Omental fat pad (tissue), 4 donors: ENCODE data around the gene CDK14. TPM values are rescaled to one million over a fixed set of nuclear protein-coding genes. Genes with fewer than 3 reads are reported as not detected.

Experiments
- ATAC-seq: fragments of 150-250 bp; one replicate; pipeline ENCODE4 v1.9.1; 2016; ENCODE audit warnings: mild to moderate bottlenecking, moderate library complexity; ENCODE audit not compliant: low FRiP score
- DNase-seq: peaks from one replicate; pipeline ENCODE4 v3.0.0-alpha.2; 2019; ENCODE audit warnings: low spot score
- total RNA-seq, 4 donors: library from RNA; depleted of rRNA; stranded (reverse); fragments of >200 nt; gene quantifications; one replicate each; pipeline ENCODE4 v1.1.0, GENCODE V29; 2016
- TF ChIP-seq, protein P1 (sequence below), 3 donors: fragments of 450-650 bp; IDR thresholded peaks; one replicate each; pipeline ENCODE4 v1.5.1; 2016 to 2017; ENCODE audit warnings: antibody characterized with exemption in 3 of 3, mild to moderate bottlenecking in 3 of 3, moderate library complexity in 2 of 3

Gene CDK14
- total RNA-seq, 4 donors from 2014 or later: 25.2 to 40.3 (median 30.8) TPM

DNA sequence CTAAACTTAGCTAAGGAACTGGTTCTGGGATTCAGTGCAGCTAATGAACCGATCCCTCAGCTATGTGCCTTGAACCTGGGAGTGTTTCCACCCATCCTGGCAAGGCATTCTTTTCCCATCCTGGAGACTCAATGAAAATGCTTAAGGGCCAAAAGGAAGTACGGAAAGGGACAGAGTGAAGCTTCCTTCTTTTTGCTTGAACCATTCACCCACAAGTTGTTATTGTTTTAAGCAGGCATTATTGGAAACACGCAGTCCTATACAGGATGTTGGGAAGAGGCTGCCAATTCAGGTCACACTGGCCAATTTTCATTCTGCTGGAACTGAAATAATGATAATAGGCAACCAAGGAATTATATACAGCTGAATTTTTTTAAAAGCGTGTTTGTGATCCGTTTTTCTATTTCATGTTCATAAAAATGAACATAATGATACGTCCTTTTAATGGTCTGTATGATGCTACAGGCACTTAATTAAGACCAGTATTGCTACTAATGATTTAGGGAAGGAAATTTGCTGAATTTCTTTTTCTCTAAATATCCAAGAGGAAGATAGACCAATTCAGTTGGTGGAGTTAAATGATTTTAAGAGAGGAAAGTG lies 610.3 kb downstream of the CDK14 start:
- TF ChIP-seq, protein P1, sequence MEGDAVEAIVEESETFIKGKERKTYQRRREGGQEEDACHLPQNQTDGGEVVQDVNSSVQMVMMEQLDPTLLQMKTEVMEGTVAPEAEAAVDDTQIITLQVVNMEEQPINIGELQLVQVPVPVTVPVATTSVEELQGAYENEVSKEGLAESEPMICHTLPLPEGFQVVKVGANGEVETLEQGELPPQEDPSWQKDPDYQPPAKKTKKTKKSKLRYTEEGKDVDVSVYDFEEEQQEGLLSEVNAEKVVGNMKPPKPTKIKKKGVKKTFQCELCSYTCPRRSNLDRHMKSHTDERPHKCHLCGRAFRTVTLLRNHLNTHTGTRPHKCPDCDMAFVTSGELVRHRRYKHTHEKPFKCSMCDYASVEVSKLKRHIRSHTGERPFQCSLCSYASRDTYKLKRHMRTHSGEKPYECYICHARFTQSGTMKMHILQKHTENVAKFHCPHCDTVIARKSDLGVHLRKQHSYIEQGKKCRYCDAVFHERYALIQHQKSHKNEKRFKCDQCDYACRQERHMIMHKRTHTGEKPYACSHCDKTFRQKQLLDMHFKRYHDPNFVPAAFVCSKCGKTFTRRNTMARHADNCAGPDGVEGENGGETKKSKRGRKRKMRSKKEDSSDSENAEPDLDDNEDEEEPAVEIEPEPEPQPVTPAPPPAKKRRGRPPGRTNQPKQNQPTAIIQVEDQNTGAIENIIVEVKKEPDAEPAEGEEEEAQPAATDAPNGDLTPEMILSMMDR (IDR thresholded peaks at IDR 0.05): no peak

DNA sequence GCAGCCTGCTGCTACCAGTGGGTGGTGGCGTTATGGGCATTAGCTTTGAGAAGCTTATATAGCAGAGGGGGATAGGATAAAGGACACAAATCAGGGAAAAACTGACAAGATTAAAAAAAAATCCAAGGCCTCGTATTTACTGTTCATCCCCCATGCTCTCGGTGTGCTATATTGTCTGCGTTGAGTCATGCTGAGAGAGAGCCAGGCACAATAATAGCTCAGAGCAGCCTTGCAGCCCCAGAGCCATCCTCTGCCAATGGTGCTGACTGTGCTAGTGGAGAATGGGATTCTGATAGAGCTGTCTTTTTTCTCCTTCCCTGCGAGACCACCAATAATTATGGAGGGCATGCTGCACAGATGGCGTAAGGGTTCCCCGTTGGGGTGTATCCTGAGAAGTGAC lies 616.5 kb downstream of the CDK14 start:
- DNase-seq (no peak), ATAC-seq (no peak)
- TF ChIP-seq, protein P1 (IDR thresholded peaks at IDR 0.05): no peak

More for the DNA sequence above, 610.3 kb downstream of the CDK14 start:
- no peak for ATAC-seq
- no peak for DNase-seq

DNA sequence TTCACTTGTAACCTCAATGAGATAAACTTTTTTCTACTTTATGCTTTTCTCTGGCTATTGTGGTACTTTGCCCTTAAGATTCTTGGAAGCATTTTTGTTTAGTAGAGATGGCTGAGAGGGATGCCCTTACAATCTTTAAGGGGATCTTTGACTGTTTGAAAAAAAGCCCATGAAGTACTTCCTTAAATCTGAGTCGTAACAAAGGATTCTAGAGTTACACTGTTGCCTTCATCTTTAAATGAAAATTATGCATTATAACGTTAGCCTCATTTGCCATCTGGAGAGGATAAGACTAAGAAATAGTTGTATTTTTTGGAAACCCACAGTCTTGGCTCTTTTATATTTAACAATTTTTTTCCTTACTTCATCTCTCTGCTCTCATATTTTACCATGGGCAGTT lies 630.3 kb downstream of the CDK14 start:
- no peak for ATAC-seq
- TF ChIP-seq, protein P1 (IDR thresholded peaks at IDR 0.05): no peak
- no peak for DNase-seq

DNA sequence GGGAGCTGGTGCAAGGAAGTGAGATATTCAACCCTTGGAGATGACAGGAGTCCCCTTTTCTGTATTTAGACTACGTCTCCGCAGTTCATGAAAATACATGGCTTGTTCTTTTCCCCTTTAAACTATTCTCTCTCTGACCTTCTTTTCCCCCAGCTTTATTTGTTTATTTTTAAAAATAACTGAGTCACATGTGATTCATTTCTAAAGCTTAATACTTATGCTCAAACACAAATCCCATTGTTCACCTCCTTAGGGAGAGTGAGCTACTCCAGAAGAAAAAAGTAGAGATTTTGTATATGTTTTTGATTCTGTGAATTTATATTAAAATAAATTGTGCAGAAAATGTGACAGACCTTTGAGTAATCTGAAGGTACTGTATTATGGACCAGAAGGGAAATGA lies 632.2 kb downstream of the CDK14 start:
- TF ChIP-seq, protein P1 (IDR thresholded peaks at IDR 0.05): no peak
- DNase-seq: no peak
- ATAC-seq: no peak

DNA sequence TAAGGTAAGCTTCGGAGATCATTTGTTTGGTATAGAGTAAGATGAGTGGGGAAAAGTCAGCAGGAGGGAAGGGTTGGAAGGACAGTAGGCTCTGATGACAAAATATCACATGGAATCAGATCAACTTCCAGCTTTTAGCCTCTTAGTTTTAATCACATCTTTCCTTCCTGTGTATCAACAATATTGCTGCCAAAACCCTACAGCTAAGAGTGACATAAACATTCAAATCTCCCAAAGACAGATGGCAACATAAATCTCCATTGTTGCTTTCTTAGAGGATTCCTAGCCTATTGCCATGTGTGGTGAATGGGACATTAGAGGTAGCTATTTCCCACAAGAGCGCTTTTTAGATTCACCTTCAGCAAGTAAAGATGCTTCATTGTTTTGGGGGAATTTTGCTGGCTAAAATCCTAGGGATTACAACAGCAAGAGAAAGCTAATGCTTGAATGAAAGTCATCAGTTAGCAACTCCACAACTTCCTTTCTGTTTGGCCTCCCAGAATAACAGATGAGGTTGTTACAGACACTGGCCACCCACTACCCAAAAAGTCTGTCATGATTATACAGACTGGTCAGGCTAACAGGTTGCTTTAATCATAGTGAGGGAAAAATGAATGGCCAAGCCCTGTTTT lies 632.9 kb downstream of the CDK14 start:
- no peak for ATAC-seq
- DNase-seq: no peak
- TF ChIP-seq, protein P1 (IDR thresholded peaks at IDR 0.05): no peak

DNA sequence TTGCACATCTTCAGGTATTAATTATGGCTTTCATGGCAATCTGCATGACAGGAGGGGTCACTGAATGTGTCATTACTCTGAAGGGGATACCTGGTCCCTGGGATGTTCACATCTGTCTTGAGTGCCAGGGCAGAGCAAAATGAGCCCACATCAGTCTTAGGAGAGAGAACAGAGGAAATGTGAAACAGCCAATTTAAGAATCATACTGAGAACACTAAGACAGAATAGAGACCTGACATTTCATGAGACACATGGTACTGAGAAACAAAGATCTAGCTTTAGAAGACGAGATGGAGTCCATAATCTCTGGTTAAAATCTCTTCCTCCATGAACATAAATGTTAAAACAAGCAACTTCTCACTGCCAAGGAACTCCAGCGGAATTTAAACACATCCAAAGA lies 634.0 kb downstream of the CDK14 start:
- no peak for ATAC-seq
- DNase-seq: no peak
- TF ChIP-seq, protein P1 (IDR thresholded peaks at IDR 0.05): no peak

DNA sequence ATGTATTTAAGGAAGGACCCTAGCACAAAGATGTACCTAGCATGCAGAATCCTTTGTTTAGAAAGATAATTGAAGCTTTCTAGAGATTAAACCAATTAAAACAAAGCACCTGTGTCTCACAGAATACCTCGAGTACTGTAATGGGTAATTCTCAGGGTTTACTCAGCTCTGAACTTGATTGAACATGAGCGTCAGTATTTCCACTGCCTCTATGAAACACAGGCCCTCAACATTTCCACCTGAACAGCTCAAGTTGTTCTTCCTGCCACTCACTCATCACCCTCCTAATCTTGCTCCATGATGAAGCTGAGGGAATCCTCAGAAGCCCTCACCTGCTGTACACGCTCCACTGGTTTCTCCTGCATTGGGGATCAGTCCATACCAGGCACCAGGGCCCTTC lies 634.4 kb downstream of the CDK14 start:
- no peak for DNase-seq
- no peak for ATAC-seq
- TF ChIP-seq, protein P1 (IDR thresholded peaks at IDR 0.05): no peak
